Naive thymus-derived CD4-positive, alpha-beta T cell (primary cell): ENCODE results near the gene USF3. TPM values are rescaled to one million over a fixed set of nuclear protein-coding genes. Genes with fewer than 3 reads are reported as not detected.

ENCODE experiments used
- ATAC-seq: fragments of 150-1000 bp; cut with Tn5 transposase; 2 replicates; pipeline ENCODE4 v1.10.0; 2021; ENCODE audit warnings: mild to moderate bottlenecking, moderate library complexity
- CTCF ChIA-PET: fragments of 350-600 bp; sonication (Branson Sonifier 250); formaldehyde crosslinking; loops from one replicate; lab custom pipeline; 2021; ENCODE audit warnings: antibody characterized with exemption; lab: Charles Lee
- POLR2A ChIA-PET: fragments of 350-600 bp; sonication (Branson Sonifier 250); formaldehyde crosslinking; loops from one replicate; lab custom pipeline; 2021; ENCODE audit warnings: antibody characterized with exemption, inconsistent platforms; lab: Charles Lee
- DNase-seq, 9 donors: peaks; one replicate each; pipeline versions ENCODE4 v3.0.0 to v3.0.0-alpha.2; 2020 to 2022; ENCODE audit warnings: mixed read lengths in 1 of 9
- H3K27ac ChIP-seq: one replicate; pipeline ENCODE4 v1.7.0; 2013; ENCODE audit warnings: mild to moderate bottlenecking, low read depth, low read length, moderate library complexity
- H3K27me3 ChIP-seq, 2 donors: one replicate each; pipeline ENCODE4 v1.7.0; 2013; ENCODE audit warnings: low read length in 2 of 2, mild to moderate bottlenecking in 2 of 2, moderate library complexity in 2 of 2; ENCODE audit not compliant: control insufficient read depth in 2 of 2, insufficient read depth in 2 of 2
- H3K36me3 ChIP-seq, 3 experiments: 1 replicate in 2 of 3; 2 replicates in 1 of 3; pipeline ENCODE4 v1.7.0; 2013; ENCODE audit warnings: low read length in 3 of 3, mild to moderate bottlenecking in 3 of 3, moderate library complexity in 1 of 3; ENCODE audit not compliant: insufficient read depth in 3 of 3, control insufficient read depth in 2 of 3
- H3K4me1 ChIP-seq, 2 donors: one replicate each; pipeline ENCODE4 v1.7.0; 2013; ENCODE audit warnings: low read length in 2 of 2, mild to moderate bottlenecking in 2 of 2, moderate library complexity in 1 of 2; ENCODE audit not compliant: control insufficient read depth in 2 of 2, insufficient read depth in 2 of 2
- H3K4me3 ChIP-seq: 2 replicates; pipeline ENCODE4 v1.7.0; 2013; ENCODE audit warnings: mild to moderate bottlenecking, low read length
- H3K9me3 ChIP-seq, 3 experiments: 1 replicate in 2 of 3; 2 replicates in 1 of 3; pipeline ENCODE4 v1.7.0; 2013; ENCODE audit warnings: low read length in 3 of 3; ENCODE audit not compliant: control insufficient read depth in 2 of 3
- H3K27ac Mint-ChIP-seq, 9 donors: one replicate each; pipeline ENCODE4 v1.8.0; 2020 to 2022; ENCODE audit warnings: mixed read lengths in 9 of 9, mild to moderate bottlenecking in 8 of 9, moderate library complexity in 5 of 9, inconsistent platforms in 2 of 9
- H3K27me3 Mint-ChIP-seq, 5 donors: one replicate each; pipeline ENCODE4 v1.8.0; 2021 to 2022; ENCODE audit warnings: mixed read lengths in 5 of 5, mild to moderate bottlenecking in 1 of 5
- H3K36me3 Mint-ChIP-seq, 5 donors: one replicate each; pipeline ENCODE4 v1.8.0; 2020 to 2022; ENCODE audit warnings: mixed read lengths in 5 of 5, mild to moderate bottlenecking in 3 of 5, inconsistent platforms in 1 of 5
- H3K4me1 Mint-ChIP-seq, 7 donors: one replicate each; pipeline ENCODE4 v1.8.0; 2020 to 2022; ENCODE audit warnings: mixed read lengths in 7 of 7, mild to moderate bottlenecking in 3 of 7, inconsistent platforms in 1 of 7
- H3K4me3 Mint-ChIP-seq, 10 donors: one replicate each; pipeline ENCODE4 v1.8.0; 2020 to 2022; ENCODE audit warnings: mild to moderate bottlenecking in 10 of 10, mixed read lengths in 10 of 10, moderate library complexity in 6 of 10, inconsistent platforms in 2 of 10
- H3K9me3 Mint-ChIP-seq, 11 donors: one replicate each; pipeline ENCODE4 v1.8.0; 2020 to 2022; ENCODE audit warnings: mixed read lengths in 11 of 11, mild to moderate bottlenecking in 4 of 11, inconsistent platforms in 1 of 11, moderate library complexity in 1 of 11
- intact Hi-C, 2 donors: fragments of 100-400 bp; cut with micrococcal nuclease; formaldehyde crosslinking; loops; one replicate each; pipeline ENCODE4 v1.15.1; 2023
- polyA plus RNA-seq, 2 donors: library from polyadenylated mRNA; unstranded; fragments of 300-500 nt; fragmentation: Illumina TruSeq; gene quantifications; one replicate each; pipeline ENCODE4 v1.2.3, GENCODE V29; 2021
- total RNA-seq, 6 experiments: library from RNA in 5 of 6; stranded (reverse) in 5 of 6; gene quantifications; 1 replicate in 5 of 6; 2 replicates in 1 of 6; pipeline ENCODE4 v1.2.3 and lab custom pipeline; 2021 to 2026

The USF3 gene
- total and polyA plus RNA-seq, 7 experiments from 2014 or later, result 3.3 to 31.8 (median 22.6) TPM

GRCh38 chr3:113741620-113742019 is 45.2 kb upstream of the USF3 start:
- CTCF ChIA-PET, result interaction anchor here (0.6 to 1.4 kb wide), 5 partner anchors 14 to 172 kb away, joined by 3 to 5 read pairs (median 4); partner anchors contain the start of gene GRAMD1C
- H3K4me1 Mint-ChIP-seq, result peaks cover 26 to 77% (median 70%) of the 10 kb centered on the region in 7 donors
- Histone ChIP-seq H3K4me3 (no peak overlapping the region), H3K9me3 (no peaks in the 10 kb centered on the region), H3K36me3 (no peaks in the 10 kb centered on the region), H3K27me3 (no peaks in the 10 kb centered on the region), H3K27ac (no peak overlapping the region), H3K4me1 (peaks cover 21 to 37% of the 10 kb centered on the region in 2 donors)
- peaks cover 0 to 7% (median 0%) of the 10 kb centered on the region in 5 donors for H3K36me3 Mint-ChIP-seq
- no peaks in the 10 kb centered on the region for H3K27me3 Mint-ChIP-seq
- intact Hi-C loops, result loop anchor here (10.0 kb wide), 3 partner anchors 137 to 1067 kb away; a partner anchor contains a TSS
- DNase-seq (no peak), ATAC-seq (no peak)
- POLR2A ChIA-PET, result interaction anchor here (1.3 kb wide), 1 partner anchor 46 kb away, joined by 4 read pairs; the partner anchor contains the start of gene USF3
- H3K9me3 Mint-ChIP-seq, result peaks cover 0 to 4% (median 0%) of the 10 kb centered on the region in 11 donors
- H3K4me3 Mint-ChIP-seq, result peak overlapping the region in 4 of 10 donors; percentile 19 to 43 (median 40)
- H3K27ac Mint-ChIP-seq, result peak overlapping the region in 2 of 9 donors; percentile 3 to 4

- H3K9me3 Mint-ChIP-seq, result no peaks in the 10 kb centered on the region
- CTCF ChIA-PET, result interaction anchor here (0.6 to 1.4 kb wide), 7 partner anchors 13 to 172 kb away, joined by 3 to 6 read pairs (median 4); partner anchors contain the start of gene GRAMD1C
- Histone ChIP-seq H3K36me3 (no peaks in the 10 kb centered on the region), H3K27me3 (no peaks in the 10 kb centered on the region), H3K27ac (no peak overlapping the region), H3K4me1 (peaks cover 22 to 39% of the 10 kb centered on the region in 2 donors), H3K9me3 (no peaks in the 10 kb centered on the region), H3K4me3 (no peak overlapping the region)
- POLR2A ChIA-PET, result interaction anchor here (1.3 kb wide), 1 partner anchor 45 kb away, joined by 4 read pairs; the partner anchor contains the start of gene USF3
- peak overlapping the region in 3 of 10 donors; percentile 16 to 42 (median 19) for H3K4me3 Mint-ChIP-seq
- peaks cover 26 to 82% (median 74%) of the 10 kb centered on the region in 7 donors for H3K4me1 Mint-ChIP-seq
- H3K27ac Mint-ChIP-seq, result peak overlapping the region in 2 of 9 donors; percentile 3 to 4
- DNase-seq, result no peak
- ATAC-seq, result no peak
- intact Hi-C loops, result loop anchor here (10.0 kb wide), 3 partner anchors 136 to 1066 kb away; a partner anchor contains a TSS
- peaks cover 0 to 7% (median 0%) of the 10 kb centered on the region in 5 donors for H3K36me3 Mint-ChIP-seq
- H3K27me3 Mint-ChIP-seq, result no peaks in the 10 kb centered on the region
Observed at GRCh38 chr3:113741086-113741485, 44.6 kb upstream of the USF3 start.

- Mint-ChIP-seq H3K9me3 (no peaks in the 10 kb centered on the region), H3K36me3 (peaks cover 0 to 7% (median 0%) of the 10 kb centered on the region in 5 donors), H3K4me1 (peaks cover 13 to 70% (median 56%) of the 10 kb centered on the region in 7 donors), H3K27ac (peak overlapping the region; percentile 18 to 85 (median 60)), H3K27me3 (no peaks in the 10 kb centered on the region), H3K4me3 (no peak overlapping the region)
- ATAC-seq (peak; percentile 93), DNase-seq (peak in 7 of 9 donors; percentile 49 to 71 (median 67))
- intact Hi-C loops, result loop anchor here (1.0 to 10.0 kb wide), 14 partner anchors 9 to 1958 kb away; partner anchors contain the start of genes GRAMD1C (in 2 of the 2), CCDC191 (in 1 of the 2), QTRT2 (in 1 of the 2) and USF3 (in 1 of the 2)
- H3K27ac ChIP-seq, result peak overlapping the region; percentile 17
- CTCF ChIA-PET, result interaction anchor here (0.6 to 4.2 kb wide), 24 partner anchors 9 to 1165 kb away, joined by 3 to 33 read pairs (median 4); partner anchors contain the start of genes GRAMD1C and NAA50
- H3K36me3 ChIP-seq, result no peaks in the 10 kb centered on the region
- peaks cover 6 to 23% of the 10 kb centered on the region in 2 donors for H3K4me1 ChIP-seq
- H3K27me3 ChIP-seq, result no peaks in the 10 kb centered on the region
- H3K4me3 ChIP-seq, result no peak overlapping the region
- no peaks in the 10 kb centered on the region for H3K9me3 ChIP-seq
- POLR2A ChIA-PET, result interaction anchor here (0.6 to 3.7 kb wide), 2 partner anchors 9 to 603 kb away, joined by 3 to 25 read pairs; partner anchors contain the start of genes ATP6V1A and NAA50
Observed at GRCh38 chr3:113736548-113737089, 40.2 kb upstream of the USF3 start.

- H3K4me1 Mint-ChIP-seq, result peaks cover 6 to 50% (median 39%) of the 10 kb centered on the region in 7 donors
- peak overlapping the region in 1 of 9 donors; percentile 59 for H3K27ac Mint-ChIP-seq
- H3K9me3 ChIP-seq, result no peaks in the 10 kb centered on the region
- peaks cover 0 to 5% (median 4%) of the 10 kb centered on the region in 5 donors for H3K36me3 Mint-ChIP-seq
- H3K27ac ChIP-seq, result no peak overlapping the region
- H3K4me3 Mint-ChIP-seq, result no peak overlapping the region
- H3K4me3 ChIP-seq, result no peak overlapping the region
- POLR2A ChIA-PET, result no interaction called here
- H3K36me3 ChIP-seq, result no peaks in the 10 kb centered on the region
- H3K27me3 Mint-ChIP-seq, result no peaks in the 10 kb centered on the region
- peaks cover 2% of the 10 kb centered on the region in 2 donors for H3K4me1 ChIP-seq
- peak in 5 of 9 donors; percentile 2 to 19 (median 8) for DNase-seq
- CTCF ChIA-PET, result interaction anchor here (0.5 kb wide), 1 partner anchor 377 kb away, joined by 4 read pairs; no protein-coding TSS in a partner anchor
- no peak for ATAC-seq
- H3K9me3 Mint-ChIP-seq, result no peaks in the 10 kb centered on the region
- no peaks in the 10 kb centered on the region for H3K27me3 ChIP-seq
- intact Hi-C loops, result loop anchor here in 1 of 2 donors (10.0 kb wide), 1 partner anchor 1963 kb away; no protein-coding TSS in a partner anchor
Observed at GRCh38 chr3:113731694-113732093, 35.3 kb upstream of the USF3 start.

- Mint-ChIP-seq H3K4me3 (no peak overlapping the region), H3K27ac (peak overlapping the region in 1 of 9 donors; percentile 7), H3K9me3 (no peaks in the 10 kb centered on the region), H3K36me3 (peaks cover 0 to 5% (median 4%) of the 10 kb centered on the region in 5 donors), H3K27me3 (no peaks in the 10 kb centered on the region), H3K4me1 (peaks cover 6 to 51% (median 40%) of the 10 kb centered on the region in 7 donors)
- CTCF ChIA-PET, result no interaction called here
- Histone ChIP-seq H3K27me3 (no peaks in the 10 kb centered on the region), H3K27ac (no peak overlapping the region), H3K9me3 (no peaks in the 10 kb centered on the region), H3K4me1 (no peaks in the 10 kb centered on the region), H3K36me3 (no peaks in the 10 kb centered on the region), H3K4me3 (no peak overlapping the region)
- DNase-seq, result no peak
- no peak for ATAC-seq
- intact Hi-C loops, result loop anchor here in 1 of 2 donors (10.0 kb wide), 1 partner anchor 1964 kb away; no protein-coding TSS in a partner anchor
- POLR2A ChIA-PET, result interaction anchor here (0.7 kb wide), 1 partner anchor 100 kb away, joined by 3 read pairs; no protein-coding TSS in a partner anchor
Observed at GRCh38 chr3:113730550-113730949, 34.1 kb upstream of the USF3 start.

- H3K9me3 ChIP-seq, result no peaks in the 10 kb centered on the region
- no peaks in the 10 kb centered on the region for H3K36me3 ChIP-seq
- Mint-ChIP-seq H3K9me3 (no peaks in the 10 kb centered on the region), H3K4me1 (peaks cover 7 to 47% (median 36%) of the 10 kb centered on the region in 7 donors), H3K27ac (no peak overlapping the region), H3K4me3 (no peak overlapping the region), H3K36me3 (peaks cover 0 to 14% (median 5%) of the 10 kb centered on the region in 5 donors), H3K27me3 (no peaks in the 10 kb centered on the region)
- intact Hi-C loops, result no loop called here
- no peak overlapping the region for H3K27ac ChIP-seq
- ChIA-PET POLR2A (interaction anchor here (0.5 to 1.5 kb wide), 2 partner anchors 17 to 1417 kb away, joined by 4 to 5 read pairs; partner anchors contain the start of gene NAA50), CTCF (no interaction called here)
- H3K4me1 ChIP-seq, result no peaks in the 10 kb centered on the region
- no peak overlapping the region for H3K4me3 ChIP-seq
- ATAC-seq, result no peak
- no peak for DNase-seq
- no peaks in the 10 kb centered on the region for H3K27me3 ChIP-seq
Observed at GRCh38 chr3:113728661-113729060, 32.2 kb upstream of the USF3 start.
